Smooth muscle cell (in vitro differentiated cells): ENCODE results near the gene DCAF17. TPM values are rescaled to one million over a fixed set of nuclear protein-coding genes. Genes with fewer than 3 reads are reported as not detected.

Experiments
- DNase-seq: peaks from one replicate; lab custom pipeline; 2025; ENCODE audit not compliant: unreplicated experiment; lab: John Stamatoyannopoulos, UW
- H2AFZ ChIP-seq: fragments of 200-600 bp; sonication (generic); 2 replicates; pipeline ENCODE4 v1.6.0; 2016; ENCODE audit warnings: antibody characterized with exemption, low read depth, mild to moderate bottlenecking
- H3F3A ChIP-seq: fragments of 200-600 bp; sonication (generic); 2 replicates; pipeline ENCODE4 v1.6.0; 2017; ENCODE audit warnings: antibody characterized with exemption, low read depth
- H3K27ac ChIP-seq: fragments of 200-600 bp; sonication (generic); 2 replicates; pipeline ENCODE4 v1.5.1; 2016; ENCODE audit warnings: low read depth, mild to moderate bottlenecking
- H3K27me3 ChIP-seq: fragments of 200-600 bp; sonication (generic); 2 replicates; pipeline ENCODE4 v1.6.1; 2016; ENCODE audit warnings: low read depth, mild to moderate bottlenecking
- H3K36me3 ChIP-seq: fragments of 200-600 bp; sonication (generic); 2 replicates; pipeline ENCODE4 v1.5.1; 2016; ENCODE audit warnings: low read depth
- H3K4me1 ChIP-seq: fragments of 200-600 bp; sonication (generic); 2 replicates; pipeline ENCODE4 v1.5.1; 2016; ENCODE audit warnings: low read depth
- H3K4me2 ChIP-seq: fragments of 200-600 bp; sonication (generic); 2 replicates; pipeline ENCODE4 v1.6.0; 2016; ENCODE audit warnings: mild to moderate bottlenecking
- H3K4me3 ChIP-seq: fragments of 200-600 bp; sonication (generic); 2 replicates; pipeline ENCODE4 v1.5.1; 2016; ENCODE audit warnings: mild to moderate bottlenecking
- H3K79me2 ChIP-seq: fragments of 200-600 bp; sonication (generic); 2 replicates; pipeline ENCODE4 v1.6.0; 2016; ENCODE audit warnings: low read depth, mild to moderate bottlenecking
- H3K9ac ChIP-seq: fragments of 200-600 bp; sonication (generic); 2 replicates; pipeline ENCODE4 v1.6.0; 2016; ENCODE audit warnings: low read depth
- H3K9me3 ChIP-seq: fragments of 200-600 bp; sonication (generic); replicated peaks from 2 replicates; pipeline ENCODE4 v1.5.1; 2016; ENCODE audit warnings: low read depth
- H4K20me1 ChIP-seq: fragments of 200-600 bp; sonication (generic); 2 replicates; pipeline ENCODE4 v1.6.0; 2016; ENCODE audit warnings: low read depth
- WGBS: methylation state at CpG from one replicate; pipeline ENCODE4 v1.1.7; 2016; ENCODE audit warnings: low lambda C conversion rate; 5-methylcytosine and 5-hydroxymethylcytosine counted together
- polyA plus RNA-seq: library from polyadenylated mRNA; unstranded; fragments of >200 nt; fragmentation: Nextera tagmentation; extraction: Ambion mirVana; gene quantifications from 2 replicates; pipeline ENCODE4 v1.2.1, GENCODE V29; 2016
- total RNA-seq: library from RNA; depleted of rRNA; stranded (reverse); fragments of >200 nt; gene quantifications from 2 replicates; pipeline ENCODE4 v1.2.3, GENCODE V29; 2014
- TF ChIP-seq, protein P1 (sequence below): fragments of 200-600 bp; sonication (generic); IDR thresholded peaks from 2 replicates; pipeline ENCODE4 v1.5.1; 2017; ENCODE audit warnings: borderline replicate concordance, mild to moderate bottlenecking, antibody characterized with exemption; ENCODE audit not compliant: insufficient read depth, poor library complexity, severe bottlenecking

The DCAF17 gene
- total and polyA plus RNA-seq, 2 experiments from 2014 or later, result 4.3 to 17.2 TPM

DNA sequence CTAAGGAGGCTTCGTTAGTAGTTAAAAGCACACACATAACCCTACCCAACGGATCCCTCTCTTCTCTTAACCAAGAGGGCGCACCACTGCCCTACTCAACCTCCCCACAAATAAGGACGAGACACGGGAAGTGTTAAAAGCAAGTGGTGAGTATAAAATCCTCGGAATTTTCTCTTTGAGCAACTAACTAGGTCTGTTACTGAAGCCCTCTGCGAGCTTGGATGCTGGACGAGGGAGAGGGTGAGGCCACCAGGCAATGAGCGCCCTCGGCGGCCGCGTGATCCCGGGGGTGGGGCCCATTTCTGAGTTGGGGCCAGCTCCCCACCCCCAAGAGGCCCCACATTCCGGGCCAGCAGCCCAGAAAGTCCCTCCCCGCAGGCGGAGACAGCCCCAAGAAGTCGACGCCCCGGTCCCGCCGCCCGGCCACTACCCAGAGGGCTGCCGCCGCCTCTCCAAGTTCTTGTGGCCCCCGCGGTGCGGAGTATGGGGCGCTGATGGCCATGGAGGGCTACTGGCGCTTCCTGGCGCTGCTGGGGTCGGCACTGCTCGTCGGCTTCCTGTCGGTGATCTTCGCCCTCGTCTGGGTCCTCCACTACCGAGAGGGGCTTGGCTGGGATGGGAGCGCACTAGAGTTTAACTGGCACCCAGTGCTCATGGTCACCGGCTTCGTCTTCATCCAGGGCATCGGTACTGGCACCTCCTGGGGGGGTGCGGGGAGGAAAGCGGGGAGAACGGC is 88.2 kb downstream of the DCAF17 start, which contains the start of gene CYBRD1:
Gene CYBRD1 (plus strand): TSS at position 423 of the 736 bp plus-strand sequence. CDS start 72 bp downstream, at position 495.
- Histone ChIP-seq H3K27ac (peak within 1 kb of the TSS; percentile 66), H3K36me3 (no peaks in the 10 kb centered on the region), H3K79me2 (peaks cover 22% of the 10 kb centered on the region), H3K4me2 (peak within 1 kb of the TSS; percentile 99), H3K9me3 (no peaks in the 10 kb centered on the region), H3F3A (no peaks in the 10 kb centered on the region), H2AFZ (peak within 1 kb of the TSS; percentile 92), H4K20me1 (peaks cover 5% of the 10 kb centered on the region), H3K9ac (peak within 1 kb of the TSS; percentile 76), H3K4me3 (peak within 1 kb of the TSS; percentile 88), H3K27me3 (no peaks in the 10 kb centered on the region), H3K4me1 (no peaks in the 10 kb centered on the region)
- TF ChIP-seq, protein P1, sequence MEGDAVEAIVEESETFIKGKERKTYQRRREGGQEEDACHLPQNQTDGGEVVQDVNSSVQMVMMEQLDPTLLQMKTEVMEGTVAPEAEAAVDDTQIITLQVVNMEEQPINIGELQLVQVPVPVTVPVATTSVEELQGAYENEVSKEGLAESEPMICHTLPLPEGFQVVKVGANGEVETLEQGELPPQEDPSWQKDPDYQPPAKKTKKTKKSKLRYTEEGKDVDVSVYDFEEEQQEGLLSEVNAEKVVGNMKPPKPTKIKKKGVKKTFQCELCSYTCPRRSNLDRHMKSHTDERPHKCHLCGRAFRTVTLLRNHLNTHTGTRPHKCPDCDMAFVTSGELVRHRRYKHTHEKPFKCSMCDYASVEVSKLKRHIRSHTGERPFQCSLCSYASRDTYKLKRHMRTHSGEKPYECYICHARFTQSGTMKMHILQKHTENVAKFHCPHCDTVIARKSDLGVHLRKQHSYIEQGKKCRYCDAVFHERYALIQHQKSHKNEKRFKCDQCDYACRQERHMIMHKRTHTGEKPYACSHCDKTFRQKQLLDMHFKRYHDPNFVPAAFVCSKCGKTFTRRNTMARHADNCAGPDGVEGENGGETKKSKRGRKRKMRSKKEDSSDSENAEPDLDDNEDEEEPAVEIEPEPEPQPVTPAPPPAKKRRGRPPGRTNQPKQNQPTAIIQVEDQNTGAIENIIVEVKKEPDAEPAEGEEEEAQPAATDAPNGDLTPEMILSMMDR, result no peak
- WGBS, result 1% methylated on average over 45 of the region's 45 CpGs
- peak; percentile 70 for DNase-seq

DNA sequence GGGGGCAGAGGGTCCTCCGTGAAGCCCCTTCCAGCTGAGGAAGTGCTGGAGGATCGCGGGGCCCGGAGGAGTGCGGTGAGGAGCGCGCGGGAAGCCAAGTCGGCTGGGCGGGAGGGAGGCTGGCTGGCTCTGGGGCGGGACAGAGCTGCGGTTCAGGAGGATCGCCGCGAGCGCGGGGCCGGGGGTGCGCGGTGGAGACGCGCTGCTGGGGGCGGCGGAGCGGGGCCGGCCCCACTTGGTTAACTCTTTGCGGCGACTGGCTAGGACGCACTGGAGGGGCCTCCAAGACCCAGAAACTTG is 88.7 kb downstream of the DCAF17 start:
- Histone ChIP-seq H3K4me2 (peak overlapping the region; percentile 99), H2AFZ (peak overlapping the region; percentile 92), H3K4me3 (peak overlapping the region; percentile 88), H3K27me3 (no peaks in the 10 kb centered on the region), H3K9me3 (no peaks in the 10 kb centered on the region), H3K9ac (peak overlapping the region; percentile 76), H3K79me2 (peaks cover 22% of the 10 kb centered on the region), H4K20me1 (peaks cover 5% of the 10 kb centered on the region), H3K27ac (peak overlapping the region; percentile 66), H3K4me1 (no peaks in the 10 kb centered on the region), H3K36me3 (no peaks in the 10 kb centered on the region), H3F3A (no peaks in the 10 kb centered on the region)
- peak; percentile 66 for DNase-seq
- TF ChIP-seq, protein P1, result no peak
- 0% methylated on average over 23 of the region's 29 CpGs for WGBS

DNA sequence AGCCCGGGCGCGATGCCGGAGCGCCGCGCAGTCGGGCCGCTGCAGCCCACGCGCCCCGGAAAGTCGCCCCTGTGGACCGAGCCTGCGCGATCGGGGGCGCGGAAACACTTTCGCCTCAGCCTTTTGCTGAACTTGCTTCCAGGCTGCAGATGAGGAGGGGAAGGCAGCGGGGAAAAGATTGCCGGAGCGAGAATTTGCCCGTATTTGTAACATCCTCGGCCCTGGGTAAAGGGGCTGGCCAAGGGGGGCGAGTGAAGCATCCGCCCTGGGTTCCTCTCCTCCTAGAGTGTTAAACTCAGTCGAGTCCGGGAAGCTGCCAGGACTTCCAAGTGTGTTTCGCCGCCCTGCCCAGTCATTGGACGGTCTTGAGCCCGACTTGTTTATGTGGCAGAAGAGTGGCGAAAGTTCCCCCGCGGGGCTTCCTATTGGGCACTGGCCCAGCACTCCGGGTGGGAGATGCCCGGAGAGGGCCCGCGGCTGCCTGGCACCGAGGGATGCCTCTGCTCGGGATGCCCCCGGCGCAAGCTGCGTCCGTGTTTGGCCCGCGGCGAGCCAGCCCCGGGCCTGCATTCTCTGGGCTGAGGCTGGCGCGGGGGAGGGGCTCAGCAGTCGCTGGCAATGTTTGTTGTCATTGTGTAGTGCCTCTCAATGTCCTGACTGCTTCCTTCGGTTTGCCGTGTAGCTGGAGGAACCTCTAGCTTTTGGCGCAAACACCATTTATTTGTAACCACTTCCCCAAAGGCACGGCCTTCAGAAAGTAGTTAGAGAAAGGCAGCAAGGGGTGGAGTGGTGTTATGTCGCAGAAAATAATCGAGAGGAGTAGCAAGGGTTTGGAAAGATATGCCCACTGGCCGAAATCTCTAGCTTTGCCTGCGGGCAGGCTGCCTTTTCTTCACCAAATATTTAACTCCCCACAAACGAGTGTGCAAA is 89.3 kb downstream of the DCAF17 start:
- Histone ChIP-seq H3K27me3 (no peaks in the 10 kb centered on the region), H3K4me3 (peak overlapping the region; percentile 88), H3F3A (no peaks in the 10 kb centered on the region), H4K20me1 (peaks cover 5% of the 10 kb centered on the region), H3K9me3 (no peaks in the 10 kb centered on the region), H3K36me3 (no peaks in the 10 kb centered on the region), H3K79me2 (peaks cover 22% of the 10 kb centered on the region), H2AFZ (peak overlapping the region; percentile 92), H3K27ac (peak overlapping the region; percentile 66), H3K4me2 (peak overlapping the region; percentile 99), H3K4me1 (no peaks in the 10 kb centered on the region), H3K9ac (peak overlapping the region; percentile 76)
- WGBS, result 1% methylated on average over 59 of the region's 62 CpGs
- peak; percentile 66 for DNase-seq
- TF ChIP-seq, protein P1, result no peak
